SK-N-SH treated with all-trans-retinoic acid at 6 μM for 48 hours (cell line): Measurements from ENCODE around the gene RAMACL.

Source experiments
- ATAC-seq: fragments of 200-7000 bp; cut with Tn5 transposase; 3 replicates; pipeline ENCODE4 v1.9.1; 2020; ENCODE audit warnings: mild to moderate bottlenecking, moderate library complexity
- ARNTL ChIP-seq: fragments of 450-650 bp; formaldehyde crosslinking; IDR thresholded peaks from 2 replicates; pipeline ENCODE4 v1.5.0; 2020; ENCODE audit warnings: low read depth, mild to moderate bottlenecking, moderate library complexity, borderline replicate concordance
- BACH2 ChIP-seq: fragments of 250-450 bp; sonication (Bioruptor Pico); IDR thresholded peaks from 2 replicates; pipeline ENCODE4 v1.9.0; 2021; ENCODE audit warnings: mild to moderate bottlenecking, borderline replicate concordance
- CSDC2 ChIP-seq: fragments of 250-450 bp; sonication (Bioruptor Pico); IDR thresholded peaks from 2 replicates; pipeline ENCODE4 v1.5.0; 2020; ENCODE audit warnings: mild to moderate bottlenecking, moderate library complexity
- ESRRG ChIP-seq: fragments of 250-450 bp; sonication (Bioruptor Pico); IDR thresholded peaks from 2 replicates; pipeline ENCODE4 v1.6.1; 2021; ENCODE audit warnings: mild to moderate bottlenecking
- ISL1 ChIP-seq: fragments of 250-450 bp; sonication (Bioruptor Pico); IDR thresholded peaks from 2 replicates; pipeline ENCODE4 v2.1.2; 2022; ENCODE audit warnings: mild to moderate bottlenecking, moderate library complexity
- OSR1 ChIP-seq: fragments of 250-450 bp; sonication (Bioruptor Pico); IDR thresholded peaks from 2 replicates; pipeline ENCODE4 v1.8.0; 2022; ENCODE audit warnings: moderate library complexity, mild to moderate bottlenecking, inconsistent platforms
- SNAI2 ChIP-seq: fragments of 250-450 bp; sonication (Bioruptor Pico); IDR thresholded peaks from 2 replicates; pipeline ENCODE4 v1.5.0; 2020; ENCODE audit warnings: mild to moderate bottlenecking, moderate library complexity
- TCF4 ChIP-seq: fragments of 250-450 bp; sonication (Bioruptor Pico); IDR thresholded peaks from 2 replicates; pipeline ENCODE4 v1.8.0; 2021; ENCODE audit warnings: mild to moderate bottlenecking, moderate library complexity, borderline replicate concordance
- TSHZ2 ChIP-seq: fragments of 250-450 bp; sonication (Bioruptor Pico); IDR thresholded peaks from 2 replicates; pipeline ENCODE4 v1.5.0; 2020; ENCODE audit warnings: mild to moderate bottlenecking, moderate library complexity
- ZC3H10 ChIP-seq: fragments of 250-450 bp; sonication (Bioruptor Pico); IDR thresholded peaks from 2 replicates; pipeline ENCODE4 v1.5.1; 2021; ENCODE audit warnings: mild to moderate bottlenecking, moderate library complexity
- ZFP3 ChIP-seq: fragments of 250-450 bp; sonication (Bioruptor Pico); IDR thresholded peaks from 2 replicates; pipeline ENCODE4 v1.5.0; 2020; ENCODE audit warnings: mild to moderate bottlenecking, moderate library complexity
- ZNF565 ChIP-seq: fragments of 450-650 bp; formaldehyde crosslinking; conservative IDR thresholded peaks from 2 replicates; pipeline ENCODE4 v1.5.0; 2020; ENCODE audit warnings: low read depth, mild to moderate bottlenecking, moderate library complexity
- TF ChIP-seq, protein P1 (sequence below): fragments of 250-450 bp; sonication (Bioruptor Pico); IDR thresholded peaks from 2 replicates; pipeline ENCODE4 v1.8.0; 2020; ENCODE audit warnings: mild to moderate bottlenecking, moderate library complexity, borderline replicate concordance
- TF ChIP-seq, protein P2 (sequence below): fragments of 250-450 bp; sonication (Bioruptor Pico); IDR thresholded peaks from 2 replicates; pipeline ENCODE4 v1.8.0; 2021; ENCODE audit warnings: low read depth, mild to moderate bottlenecking, moderate library complexity, borderline replicate concordance

RAMACL gene

GRCh38 chr6:166618866-166619761, 32.6 kb upstream of the RAMACL start:
- TF ChIP-seq TCF4 (CRISPR knock-in tag) (no peak), CSDC2 (CRISPR knock-in tag) (0 out of 2 replicates have a peak, but pooled peaks have one; percentile 27)
- TF ChIP-seq, protein P1, sequence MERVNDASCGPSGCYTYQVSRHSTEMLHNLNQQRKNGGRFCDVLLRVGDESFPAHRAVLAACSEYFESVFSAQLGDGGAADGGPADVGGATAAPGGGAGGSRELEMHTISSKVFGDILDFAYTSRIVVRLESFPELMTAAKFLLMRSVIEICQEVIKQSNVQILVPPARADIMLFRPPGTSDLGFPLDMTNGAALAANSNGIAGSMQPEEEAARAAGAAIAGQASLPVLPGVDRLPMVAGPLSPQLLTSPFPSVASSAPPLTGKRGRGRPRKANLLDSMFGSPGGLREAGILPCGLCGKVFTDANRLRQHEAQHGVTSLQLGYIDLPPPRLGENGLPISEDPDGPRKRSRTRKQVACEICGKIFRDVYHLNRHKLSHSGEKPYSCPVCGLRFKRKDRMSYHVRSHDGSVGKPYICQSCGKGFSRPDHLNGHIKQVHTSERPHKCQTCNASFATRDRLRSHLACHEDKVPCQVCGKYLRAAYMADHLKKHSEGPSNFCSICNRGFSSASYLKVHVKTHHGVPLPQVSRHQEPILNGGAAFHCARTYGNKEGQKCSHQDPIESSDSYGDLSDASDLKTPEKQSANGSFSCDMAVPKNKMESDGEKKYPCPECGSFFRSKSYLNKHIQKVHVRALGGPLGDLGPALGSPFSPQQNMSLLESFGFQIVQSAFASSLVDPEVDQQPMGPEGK (CRISPR knock-in tag), result no peak
- TF ChIP-seq, protein P2, sequence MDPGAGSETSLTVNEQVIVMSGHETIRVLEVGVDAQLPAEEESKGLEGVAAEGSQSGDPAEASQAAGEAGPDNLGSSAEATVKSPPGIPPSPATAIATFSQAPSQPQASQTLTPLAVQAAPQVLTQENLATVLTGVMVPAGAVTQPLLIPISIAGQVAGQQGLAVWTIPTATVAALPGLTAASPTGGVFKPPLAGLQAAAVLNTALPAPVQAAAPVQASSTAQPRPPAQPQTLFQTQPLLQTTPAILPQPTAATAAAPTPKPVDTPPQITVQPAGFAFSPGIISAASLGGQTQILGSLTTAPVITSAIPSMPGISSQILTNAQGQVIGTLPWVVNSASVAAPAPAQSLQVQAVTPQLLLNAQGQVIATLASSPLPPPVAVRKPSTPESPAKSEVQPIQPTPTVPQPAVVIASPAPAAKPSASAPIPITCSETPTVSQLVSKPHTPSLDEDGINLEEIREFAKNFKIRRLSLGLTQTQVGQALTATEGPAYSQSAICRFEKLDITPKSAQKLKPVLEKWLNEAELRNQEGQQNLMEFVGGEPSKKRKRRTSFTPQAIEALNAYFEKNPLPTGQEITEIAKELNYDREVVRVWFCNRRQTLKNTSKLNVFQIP (CRISPR knock-in tag), result no peak
- peak; percentile 29 for ATAC-seq

DNA sequence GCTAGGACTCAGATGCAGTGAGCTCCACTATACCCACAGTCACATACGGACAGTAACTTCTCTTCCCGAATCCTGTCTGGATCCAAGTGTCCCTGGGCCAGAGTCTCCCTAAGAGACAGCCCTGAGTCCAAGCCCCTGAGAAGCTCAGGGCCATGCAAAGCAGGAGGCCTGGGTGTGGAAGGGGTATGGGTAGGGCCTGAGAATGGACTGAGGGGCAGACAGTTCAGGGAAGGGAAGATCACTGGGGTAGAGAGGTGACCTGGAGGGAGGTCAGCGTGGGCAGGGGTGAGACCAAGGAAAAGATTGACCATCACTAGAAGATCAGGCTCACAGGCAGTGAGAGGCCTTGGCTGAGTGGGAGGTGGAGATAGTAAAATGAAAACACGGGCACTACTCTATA, 31.8 kb upstream of the RAMACL start:
- TF ChIP-seq, protein P1 (CRISPR knock-in tag), result no peak
- TF ChIP-seq ZNF565 (CRISPR knock-in tag) (no peak), CSDC2 (CRISPR knock-in tag) (no peak), OSR1 (CRISPR knock-in tag) (no peak), ZC3H10 (CRISPR knock-in tag) (no peak)
- TF ChIP-seq, all 23 proteins: peak for 0
- no peak for ATAC-seq

GRCh38 chr6:166617359-166617758, 30.9 kb upstream of the RAMACL start:
- TF ChIP-seq TSHZ2 (CRISPR knock-in tag) (no peak), ISL1 (CRISPR knock-in tag) (no peak), BACH2 (no peak), CSDC2 (CRISPR knock-in tag) (no peak), ZC3H10 (CRISPR knock-in tag) (no peak), OSR1 (CRISPR knock-in tag) (no peak), ESRRG (CRISPR knock-in tag) (no peak), ARNTL (CRISPR knock-in tag) (no peak), ZFP3 (CRISPR knock-in tag) (no peak), SNAI2 (CRISPR knock-in tag) (no peak), ZNF565 (CRISPR knock-in tag) (no peak)
- TF ChIP-seq, protein P2 (CRISPR knock-in tag), result no peak
- TF ChIP-seq, protein P1 (CRISPR knock-in tag), result no peak
- no peak for ATAC-seq
